CD14-positive monocyte (primary cell): ENCODE data around the gene CTBP2. TPM values are rescaled to one million over a fixed set of nuclear protein-coding genes. Genes with fewer than 3 reads are reported as not detected.

Experiments
- DNase-seq, 3 donors: peaks; one replicate each; pipeline ENCODE4 v3.0.0-alpha.2; 2011 to 2022
- H2AFZ ChIP-seq: 2 replicates; pipeline ENCODE4 v1.6.0; 2012; ENCODE audit warnings: mild to moderate bottlenecking, low read depth, low read length, inconsistent platforms; ENCODE audit not compliant: insufficient read depth, poor library complexity, severe bottlenecking
- H3K27ac ChIP-seq, 2 donors: 1 replicate in 1 of 2; 2 replicates in 1 of 2; pipeline ENCODE4 v1.5.1; 2012 to 2013; ENCODE audit warnings: low read length in 2 of 2, control low read depth in 1 of 2, inconsistent platforms in 1 of 2, low read depth in 1 of 2, mild to moderate bottlenecking in 1 of 2
- H3K27me3 ChIP-seq, 2 donors: one replicate each; pipeline versions ENCODE4 v1.6.0 to v1.6.1; 2011 to 2013; ENCODE audit warnings: low read length in 2 of 2; ENCODE audit not compliant: control insufficient read depth in 2 of 2, insufficient read depth in 2 of 2
- H3K36me3 ChIP-seq, 2 donors: replicated peaks in 1 of 2; 1 replicate in 1 of 2; 2 replicates in 1 of 2; pipeline versions ENCODE4 v1.5.1 to v1.6.1; 2012 to 2013; ENCODE audit warnings: low read length in 2 of 2, control low read depth in 1 of 2, inconsistent platforms in 1 of 2, mild to moderate bottlenecking in 1 of 2; ENCODE audit not compliant: insufficient read depth in 2 of 2, control insufficient read depth in 1 of 2
- H3K4me1 ChIP-seq, 2 donors: 1 replicate in 1 of 2; 2 replicates in 1 of 2; pipeline versions ENCODE4 v1.5.1 to v1.6.1; 2012 to 2013; ENCODE audit warnings: low read length in 2 of 2, control low read depth in 1 of 2, inconsistent platforms in 1 of 2, mild to moderate bottlenecking in 1 of 2, moderate library complexity in 1 of 2; ENCODE audit not compliant: insufficient read depth in 2 of 2, control insufficient read depth in 1 of 2
- H3K4me2 ChIP-seq: replicated peaks from 2 replicates; pipeline ENCODE3; 2012; ENCODE audit warnings: low read length, moderate library complexity, mild to moderate bottlenecking; ENCODE audit not compliant: poor library complexity, severe bottlenecking; ENCODE audit errors: extremely low read depth
- H3K4me3 ChIP-seq, 3 experiments: fragments of 200-600 bp in 1 of 3; sonication (generic) in 1 of 3; replicated peaks in 1 of 3; 1 replicate in 2 of 3; 2 replicates in 1 of 3; pipeline ENCODE4 v1.5.1; 2011 to 2013; ENCODE audit warnings: low read length in 3 of 3, mild to moderate bottlenecking in 3 of 3, control low read depth in 2 of 3, low read depth in 2 of 3, inconsistent platforms in 1 of 3, moderate library complexity in 1 of 3
- H3K79me2 ChIP-seq: 2 replicates; pipeline ENCODE4 v1.6.0; 2012; ENCODE audit warnings: mild to moderate bottlenecking, control low read depth, inconsistent platforms, low read length, moderate library complexity; ENCODE audit not compliant: insufficient read depth
- H3K9ac ChIP-seq: 2 replicates; pipeline ENCODE4 v1.6.0; 2017; ENCODE audit warnings: low read length, mild to moderate bottlenecking; ENCODE audit not compliant: insufficient read depth, poor library complexity, severe bottlenecking
- H3K9me3 ChIP-seq, 2 donors: replicated peaks in 1 of 2; 1 replicate in 1 of 2; 2 replicates in 1 of 2; pipeline versions ENCODE4 v1.5.1 to v1.6.1; 2012 to 2013; ENCODE audit warnings: low read length in 2 of 2, control low read depth in 1 of 2; ENCODE audit not compliant: control insufficient read depth in 1 of 2, insufficient read depth in 1 of 2
- H4K20me1 ChIP-seq: 2 replicates; pipeline ENCODE4 v1.6.0; 2012; ENCODE audit warnings: mild to moderate bottlenecking, low read length, control low read depth, moderate library complexity; ENCODE audit not compliant: insufficient read depth
- H3K27ac Mint-ChIP-seq, 7 donors: one replicate each; pipeline ENCODE4 v1.8.0; 2020; ENCODE audit warnings: mild to moderate bottlenecking in 7 of 7, mixed read lengths in 7 of 7, moderate library complexity in 6 of 7, inconsistent platforms in 2 of 7
- H3K27me3 Mint-ChIP-seq, 3 donors: one replicate each; pipeline ENCODE4 v1.8.0; 2021 to 2022; ENCODE audit warnings: low read depth in 3 of 3, mild to moderate bottlenecking in 3 of 3, mixed read lengths in 3 of 3, moderate library complexity in 3 of 3, inconsistent platforms in 1 of 3
- H3K36me3 Mint-ChIP-seq, 2 donors: one replicate each; pipeline ENCODE4 v1.8.0; 2020; ENCODE audit warnings: mixed read lengths in 2 of 2, inconsistent platforms in 1 of 2, mild to moderate bottlenecking in 1 of 2
- H3K4me1 Mint-ChIP-seq: one replicate; pipeline ENCODE4 v1.8.0; 2020; ENCODE audit warnings: mild to moderate bottlenecking, mixed read lengths
- H3K4me3 Mint-ChIP-seq, 2 donors: one replicate each; pipeline ENCODE4 v1.8.0; 2020; ENCODE audit warnings: mild to moderate bottlenecking in 2 of 2, mixed read lengths in 2 of 2, moderate library complexity in 1 of 2
- H3K9me3 Mint-ChIP-seq, 7 donors: one replicate each; pipeline ENCODE4 v1.8.0; 2020 to 2022; ENCODE audit warnings: mixed read lengths in 7 of 7, mild to moderate bottlenecking in 6 of 7, moderate library complexity in 6 of 7, inconsistent platforms in 2 of 7
- CTCF ChIP-seq: fragments of 200-600 bp; IDR thresholded peaks from one replicate; pipeline ENCODE4 v1.8.0; 2022; ENCODE audit warnings: antibody characterized with exemption, mild to moderate bottlenecking
- WGBS: methylation state at CpG from one replicate; pipeline ENCODE4 v1.1.5; 2013; ENCODE audit warnings: missing lambda C conversion rate; ENCODE audit not compliant: insufficient coverage; 5-methylcytosine and 5-hydroxymethylcytosine counted together
- intact Hi-C, 2 donors: fragments of 100-400 bp; cut with micrococcal nuclease; formaldehyde crosslinking; loops; one replicate each; pipeline versions ENCODE4 v1.15.0 to v1.15.1; 2023
- polyA plus RNA-seq, 3 donors: library from polyadenylated mRNA; depleted of rRNA in 1 of 3; unstranded in 2 of 3; stranded (reverse) in 1 of 3; fragments of 300-500 nt in 2 of 3; fragments of >200 nt in 1 of 3; fragmentation: Illumina TruSeq in 2 of 3; gene quantifications; 1 replicate in 2 of 3; 2 replicates in 1 of 3; pipeline ENCODE4 v1.2.3, GENCODE V29; 2012 to 2021

CTBP2 gene
- polyA plus RNA-seq, 3 donors, result 40.9 to 87.1 (median 41.1) TPM

- no peak for DNase-seq
- Histone ChIP-seq H3K27ac (peak within 1 kb of the TSS in 1 of 2 donors; percentile 4), H3K9ac (no peak within 1 kb of the TSS), H3K36me3 (peaks cover 4 to 17% of the 10 kb centered on the region in 2 donors), H3K27me3 (no peaks in the 10 kb centered on the region), H3K4me2 (no peak within 1 kb of the TSS), H3K4me3 (no peak within 1 kb of the TSS), H3K4me1 (peaks cover 5 to 18% of the 10 kb centered on the region in 2 donors), H4K20me1 (peaks cover 100% of the 10 kb centered on the region), H3K79me2 (peaks cover 92% of the 10 kb centered on the region), H2AFZ (no peak within 1 kb of the TSS), H3K9me3 (no peaks in the 10 kb centered on the region)
- Mint-ChIP-seq H3K36me3 (peaks cover 11 to 12% of the 10 kb centered on the region in 2 donors), H3K4me3 (peak within 1 kb of the TSS in 1 of 2 donors; percentile 11), H3K27me3 (no peaks in the 10 kb centered on the region), H3K9me3 (no peaks in the 10 kb centered on the region), H3K4me1 (peaks cover 26% of the 10 kb centered on the region), H3K27ac (peak within 1 kb of the TSS in 6 of 7 donors; percentile 5 to 83 (median 47))
- no peak for TF ChIP-seq CTCF
- intact Hi-C loops, result no loop called here
- WGBS, result no CpG with 5 or more reads among the region's 4 CpGs
These were observed 218.5 kb downstream of the CTBP2 start, which contains the start of gene ZRANB1 for GRCh38 chr10:124941823-124942222. Gene ZRANB1 (plus strand): TSS chr10:124942123. CDS start chr10:124942494, 371 bp downstream.

DNA sequence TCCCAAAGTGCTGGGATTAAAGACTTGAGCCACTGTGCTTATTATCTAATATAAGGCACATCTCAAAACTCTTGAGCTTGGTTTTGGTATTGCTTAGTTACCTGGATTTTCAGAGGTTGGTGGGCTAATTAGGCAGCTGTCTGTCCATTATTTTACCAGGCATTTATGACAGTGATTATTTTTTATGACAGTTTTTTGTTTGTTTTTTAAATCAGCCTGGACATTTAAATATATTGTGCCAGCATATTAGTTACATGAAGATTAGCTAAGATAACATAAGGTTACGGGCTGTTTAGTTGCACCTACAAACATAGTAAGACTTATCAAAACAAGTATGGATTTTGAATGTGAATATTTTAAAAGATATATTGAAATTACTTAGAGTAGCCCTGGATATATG is 221.1 kb downstream of the CTBP2 start:
- peaks cover 99% of the 10 kb centered on the region for H4K20me1 ChIP-seq
- WGBS, result no CpG with 5 or more reads among the region's 1 CpG
- no peak overlapping the region for H3K4me2 ChIP-seq

More for the DNA sequence above, 221.1 kb downstream of the CTBP2 start:
- Histone ChIP-seq H3K36me3 (peaks cover 0 to 5% of the 10 kb centered on the region in 2 donors), H3K27me3 (no peaks in the 10 kb centered on the region), H3K79me2 (peaks cover 92% of the 10 kb centered on the region), H2AFZ (no peak overlapping the region), H3K9me3 (no peaks in the 10 kb centered on the region), H3K4me3 (no peak overlapping the region), H3K27ac (no peak overlapping the region), H3K4me1 (peaks cover 5 to 18% of the 10 kb centered on the region in 2 donors), H3K9ac (no peak overlapping the region)
- Mint-ChIP-seq H3K4me3 (no peak overlapping the region), H3K4me1 (peaks cover 38% of the 10 kb centered on the region), H3K9me3 (no peaks in the 10 kb centered on the region), H3K27me3 (peaks cover 0 to 1% (median 0%) of the 10 kb centered on the region in 3 donors), H3K36me3 (peaks cover 8% of the 10 kb centered on the region in 2 donors), H3K27ac (no peak overlapping the region)
- no peak for DNase-seq
- TF ChIP-seq CTCF, result no peak
- intact Hi-C loops, result no loop called here
